ENCODE data around the gene RAB40B.
A peak's percentile ranks its signal among the peaks of the same experiment; 100 is the strongest.

RAB40B gene

DNA sequence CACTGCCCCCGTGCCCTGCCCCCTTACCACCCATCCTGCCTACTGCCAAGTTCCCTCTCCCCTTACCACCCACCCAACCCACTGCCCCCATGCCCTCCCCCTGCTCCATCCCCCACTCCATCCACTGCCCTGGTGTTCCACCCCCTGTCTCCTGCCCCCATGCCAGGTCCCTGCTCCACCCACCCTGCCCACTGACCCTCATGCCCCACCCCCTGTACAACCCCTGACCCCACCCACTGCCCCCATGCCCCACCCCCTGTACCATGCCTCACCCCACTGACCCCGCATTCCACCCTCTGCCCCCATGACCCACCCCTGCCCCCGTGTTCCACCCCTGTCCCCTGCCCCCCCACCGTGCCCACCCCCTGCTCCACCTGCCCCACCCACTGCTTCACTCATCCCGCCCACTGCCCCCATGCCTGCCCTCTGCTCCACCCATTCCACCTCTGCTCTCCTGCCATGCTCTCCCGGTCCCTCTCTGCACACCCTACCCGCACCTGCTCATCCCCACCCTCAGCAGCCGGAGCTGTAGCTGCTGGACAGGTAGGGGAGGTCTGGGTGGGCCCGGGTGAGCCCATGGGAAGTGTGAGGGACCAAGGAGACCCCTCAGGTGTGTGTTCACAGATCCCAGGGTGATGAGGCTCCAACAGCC lies 10.7 kb upstream of the RAB40B start:
- no peaks in the 10 kb centered on the region for H3K9me3 ChIP-seq (ENCODE audit: low read length)
- H3K36me3 ChIP-seq (ENCODE audit: insufficient read depth, low read length), result no peaks in the 10 kb centered on the region
- no peak overlapping the region for H2AFZ ChIP-seq (ENCODE audit: low read depth, low read length)
- H3K27me3 ChIP-seq (ENCODE audit: insufficient read depth, low read length), result no peaks in the 10 kb centered on the region
- H3K4me1 ChIP-seq (ENCODE audit: insufficient read depth, low read length), result peaks cover 3% of the 10 kb centered on the region
- no peak overlapping the region for H3K4me3 ChIP-seq (ENCODE audit: low read length)

DNA sequence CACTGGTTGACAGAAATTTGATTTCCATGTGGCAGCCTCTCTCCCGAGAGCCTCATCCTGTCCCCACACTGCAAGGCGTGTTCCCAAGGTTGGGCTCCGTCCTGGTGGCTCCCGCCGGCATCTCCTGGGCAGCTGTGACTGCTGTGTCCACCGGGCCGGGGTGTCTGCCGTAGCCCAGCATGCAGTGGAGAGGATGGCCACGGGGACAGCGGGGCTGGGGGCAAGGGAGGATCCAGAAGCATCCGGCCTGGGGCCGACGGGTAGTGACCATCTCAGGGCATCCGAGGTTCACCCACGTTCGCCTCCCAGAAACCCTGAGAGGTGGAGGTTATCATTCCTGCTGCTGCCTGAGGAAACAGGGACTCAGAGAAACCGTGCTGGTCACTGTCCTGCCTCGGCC lies 7.3 kb upstream of the RAB40B start:
- H3K4me3 ChIP-seq (ENCODE audit: low read length), result no peak overlapping the region
- peaks cover 3% of the 10 kb centered on the region for H3K4me1 ChIP-seq (ENCODE audit: insufficient read depth, low read length)
- H2AFZ ChIP-seq (ENCODE audit: low read depth, low read length), result no peak overlapping the region
- no peaks in the 10 kb centered on the region for H3K27me3 ChIP-seq (ENCODE audit: insufficient read depth, low read length)
- no peaks in the 10 kb centered on the region for H3K9me3 ChIP-seq (ENCODE audit: low read length)
- no peaks in the 10 kb centered on the region for H3K36me3 ChIP-seq (ENCODE audit: insufficient read depth, low read length)

- H3K4me3 ChIP-seq (ENCODE audit: low read length), result no peak overlapping the region
- H3K27me3 ChIP-seq (ENCODE audit: insufficient read depth, low read length), result no peaks in the 10 kb centered on the region
- H3K36me3 ChIP-seq (ENCODE audit: insufficient read depth, low read length), result no peaks in the 10 kb centered on the region
- no peaks in the 10 kb centered on the region for H3K9me3 ChIP-seq (ENCODE audit: low read length)
- H3K4me1 ChIP-seq (ENCODE audit: insufficient read depth, low read length), result peaks cover 3% of the 10 kb centered on the region
- H2AFZ ChIP-seq (ENCODE audit: low read depth, low read length), result no peak overlapping the region
Measured at GRCh38 chr17:82704886-82705285, 6.4 kb upstream of the RAB40B start.

DNA sequence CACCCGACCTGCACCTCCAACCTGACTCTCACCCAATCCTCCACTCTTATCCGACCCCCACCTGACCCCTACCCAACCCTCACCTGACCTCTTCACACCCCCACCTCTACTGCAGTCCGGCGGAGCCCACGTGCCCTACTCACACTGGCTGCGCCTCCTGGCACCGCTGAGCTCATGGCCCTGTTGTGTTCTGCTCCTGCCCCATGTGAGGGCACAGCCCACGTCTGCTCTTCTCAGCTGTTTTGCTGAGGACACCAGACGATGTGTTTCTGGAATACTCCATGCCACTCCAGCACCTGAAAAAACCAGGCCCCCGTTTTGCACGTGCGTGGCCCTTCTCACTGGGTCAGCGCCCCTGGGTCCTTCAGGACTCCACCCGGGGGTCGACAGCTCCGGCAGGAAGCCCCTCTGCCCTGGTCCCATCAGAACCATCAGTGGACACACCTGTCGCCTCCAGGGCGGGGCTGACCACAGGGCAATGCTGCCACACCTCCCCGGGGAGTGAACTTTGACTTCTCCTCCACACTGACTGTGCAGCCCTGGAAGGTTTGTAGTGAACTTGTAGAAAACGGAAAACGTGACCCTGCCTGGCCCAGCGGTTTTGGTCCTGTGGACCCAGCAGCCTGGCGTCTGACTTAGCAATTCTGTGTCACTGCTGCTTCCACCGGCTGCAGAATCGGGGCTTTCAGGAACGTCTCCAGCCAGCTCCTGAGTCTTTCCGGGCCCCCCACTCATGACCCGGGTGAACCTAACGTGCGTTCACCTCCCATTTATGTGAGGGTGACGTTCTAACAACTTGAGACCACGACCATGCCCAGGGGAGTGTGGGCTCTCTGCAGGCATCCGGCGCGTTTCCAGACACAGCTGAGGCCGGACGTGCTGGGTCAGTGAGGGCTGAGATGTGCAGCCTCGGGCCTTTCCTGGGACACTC lies 5.7 kb upstream of the RAB40B start:
- H3K27me3 ChIP-seq (ENCODE audit: insufficient read depth, low read length), result no peaks in the 10 kb centered on the region

DNA sequence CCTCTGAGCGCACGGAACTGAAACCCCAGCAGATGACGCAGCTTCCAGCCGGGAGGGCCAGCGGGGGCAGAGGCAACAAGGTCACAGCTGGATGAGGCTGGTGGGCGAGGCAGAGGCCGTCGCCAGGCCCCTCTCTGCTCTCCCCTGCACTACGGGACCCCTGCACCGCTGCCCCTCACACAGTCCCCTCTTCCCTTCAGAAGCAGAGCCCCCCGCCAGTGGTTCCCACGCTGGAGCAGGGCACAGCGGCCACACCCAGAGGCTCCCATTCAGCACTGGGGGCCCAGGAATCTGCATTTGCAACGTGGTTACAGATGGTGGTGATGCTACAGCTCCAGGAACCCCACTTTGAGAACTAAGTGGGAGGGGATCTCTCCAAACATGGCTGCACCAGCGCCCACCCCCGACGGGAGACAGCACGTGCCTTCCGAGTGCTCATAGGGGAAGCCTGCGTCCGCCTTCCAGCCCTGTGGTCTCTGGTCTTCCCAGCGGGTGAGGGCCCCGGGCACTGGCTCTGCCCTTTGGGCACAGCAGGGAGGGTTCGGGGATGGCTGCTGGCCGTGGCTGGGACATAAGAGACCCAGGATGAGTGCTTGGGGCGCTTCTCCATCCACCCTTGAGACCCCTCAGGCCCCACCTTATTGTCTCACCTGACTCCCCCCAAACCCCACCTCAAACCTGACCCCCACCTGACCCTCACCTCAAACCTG lies 4.7 kb upstream of the RAB40B start:
- Histone ChIP-seq H3K27me3 (ENCODE audit: insufficient read depth, low read length) (no peaks in the 10 kb centered on the region), H3K9me3 (ENCODE audit: low read length) (no peaks in the 10 kb centered on the region), H3K4me1 (ENCODE audit: insufficient read depth, low read length) (peaks cover 6% of the 10 kb centered on the region), H3K4me3 (ENCODE audit: low read length) (no peak overlapping the region), H3K36me3 (ENCODE audit: insufficient read depth, low read length) (no peaks in the 10 kb centered on the region), H2AFZ (ENCODE audit: low read depth, low read length) (no peak overlapping the region)

More for the DNA sequence above, 5.7 kb upstream of the RAB40B start:
- no peaks in the 10 kb centered on the region for H3K36me3 ChIP-seq (ENCODE audit: insufficient read depth, low read length)
- peaks cover 5% of the 10 kb centered on the region for H3K4me1 ChIP-seq (ENCODE audit: insufficient read depth, low read length)
- H2AFZ ChIP-seq (ENCODE audit: low read depth, low read length), result no peak overlapping the region
- no peaks in the 10 kb centered on the region for H3K9me3 ChIP-seq (ENCODE audit: low read length)
- no peak overlapping the region for H3K4me3 ChIP-seq (ENCODE audit: low read length)

DNA sequence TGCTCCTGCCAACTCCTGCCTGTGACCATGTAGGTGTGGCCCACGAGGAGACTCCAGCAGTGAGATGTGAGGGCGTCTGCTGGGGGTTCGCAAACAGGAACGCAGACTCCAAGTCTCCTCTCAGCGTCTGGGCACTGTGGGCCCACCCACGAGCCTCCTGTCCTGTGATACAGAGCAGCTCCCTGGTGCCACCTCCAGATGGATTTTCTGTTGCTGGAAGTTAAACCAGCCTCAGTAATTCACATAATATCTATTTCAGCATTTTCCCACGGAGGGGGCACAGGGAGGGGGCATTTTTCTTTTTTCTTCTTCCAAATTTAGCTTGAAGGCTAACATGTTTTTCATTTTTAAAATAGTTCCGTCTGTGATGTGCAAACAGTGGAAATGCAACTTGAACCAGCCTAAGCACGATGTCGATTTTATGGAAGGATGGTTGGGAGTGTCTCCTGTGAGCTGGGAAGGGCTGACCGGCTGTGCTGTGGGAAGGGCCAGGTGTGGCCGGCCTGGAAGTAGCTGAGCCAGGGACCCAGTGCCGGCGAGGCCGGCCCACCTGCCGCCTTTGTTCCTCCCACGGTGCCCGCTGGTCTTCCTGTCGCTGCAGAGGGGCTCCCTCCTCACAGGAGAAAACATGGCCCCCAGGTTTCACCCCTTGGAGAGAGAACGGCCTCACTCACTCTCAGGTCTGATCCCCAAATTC lies 3.9 kb upstream of the RAB40B start:
- no peaks in the 10 kb centered on the region for H3K9me3 ChIP-seq (ENCODE audit: low read length)
- no peaks in the 10 kb centered on the region for H3K27me3 ChIP-seq (ENCODE audit: insufficient read depth, low read length)
- no peaks in the 10 kb centered on the region for H3K36me3 ChIP-seq (ENCODE audit: insufficient read depth, low read length)
- no peak overlapping the region for H3K4me3 ChIP-seq (ENCODE audit: low read length)
- H3K4me1 ChIP-seq (ENCODE audit: insufficient read depth, low read length), result peaks cover 6% of the 10 kb centered on the region
- no peak overlapping the region for H2AFZ ChIP-seq (ENCODE audit: low read depth, low read length)

DNA sequence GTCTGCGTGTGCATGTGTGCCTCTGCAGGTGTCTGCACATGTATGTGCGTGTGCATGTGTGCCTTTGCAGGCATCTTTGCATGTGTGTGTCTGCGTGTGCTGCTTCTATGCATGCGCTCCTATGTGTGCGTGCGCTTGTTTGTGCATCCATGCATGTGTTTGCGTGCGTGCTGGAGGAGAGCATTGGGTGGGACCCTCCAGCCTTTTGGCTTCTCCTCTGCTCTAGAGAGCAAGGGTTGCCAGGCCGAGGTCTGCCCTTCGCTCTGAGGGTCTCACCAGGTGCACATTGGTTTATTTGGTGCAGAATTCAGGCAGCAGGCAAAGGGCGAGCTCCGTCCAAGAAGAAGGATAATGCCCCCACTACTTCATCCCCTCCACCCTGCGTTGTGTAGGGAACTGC lies 1.1 kb upstream of the RAB40B start:
- Histone ChIP-seq H3K27me3 (ENCODE audit: insufficient read depth, low read length) (no peaks in the 10 kb centered on the region), H2AFZ (ENCODE audit: low read depth, low read length) (no peak overlapping the region), H3K4me3 (ENCODE audit: low read length) (peak overlapping the region; percentile 70), H3K36me3 (ENCODE audit: insufficient read depth, low read length) (no peaks in the 10 kb centered on the region), H3K9me3 (ENCODE audit: low read length) (peaks cover 5% of the 10 kb centered on the region), H3K4me1 (ENCODE audit: insufficient read depth, low read length) (peaks cover 9% of the 10 kb centered on the region)

DNA sequence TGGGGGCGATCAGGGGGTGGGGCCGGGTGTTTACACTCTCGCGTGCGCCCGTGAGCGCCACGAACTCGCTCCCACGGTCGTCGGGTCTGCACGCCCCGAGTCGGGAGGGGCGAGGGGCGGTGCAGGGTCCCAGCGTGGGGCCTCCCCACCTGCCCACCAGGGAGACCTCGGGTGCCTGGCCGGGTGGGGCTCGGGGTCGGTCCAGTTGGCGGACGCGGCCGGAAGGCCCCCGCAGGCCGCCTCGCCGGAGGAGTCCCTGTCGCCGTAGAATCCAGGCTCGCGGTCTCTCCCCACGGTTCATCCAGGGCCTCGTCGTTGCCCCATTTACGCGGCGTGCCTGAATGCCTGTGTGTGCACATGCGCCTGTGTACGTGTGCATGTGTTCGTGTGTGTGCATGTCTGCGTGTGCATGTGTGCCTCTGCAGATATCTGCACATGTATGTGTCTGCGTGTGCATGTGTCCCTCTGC lies 510 bp upstream of the RAB40B start:
- peaks cover 6% of the 10 kb centered on the region for H3K9me3 ChIP-seq (ENCODE audit: low read length)
- H3K27me3 ChIP-seq (ENCODE audit: insufficient read depth, low read length), result no peaks in the 10 kb centered on the region
- no peak overlapping the region for H2AFZ ChIP-seq (ENCODE audit: low read depth, low read length)
- H3K4me3 ChIP-seq (ENCODE audit: low read length), result peak overlapping the region; percentile 70
- H3K36me3 ChIP-seq (ENCODE audit: insufficient read depth, low read length), result no peaks in the 10 kb centered on the region
- H3K4me1 ChIP-seq (ENCODE audit: insufficient read depth, low read length), result peaks cover 9% of the 10 kb centered on the region

DNA sequence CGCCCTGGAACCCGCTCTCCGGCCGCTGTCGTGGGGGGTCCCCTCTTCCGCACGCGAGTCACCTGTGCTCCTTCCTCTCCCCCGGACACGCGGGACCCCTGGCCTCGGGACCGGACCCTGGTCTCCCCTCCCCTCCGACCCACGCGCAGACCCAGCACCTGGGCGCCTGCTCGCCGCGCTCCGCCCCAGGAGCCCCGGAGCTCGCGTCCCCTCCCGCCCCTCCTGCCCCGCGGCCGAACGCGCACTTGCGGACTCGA lies 762 bp downstream of the RAB40B start:
- H3K36me3 ChIP-seq (ENCODE audit: insufficient read depth, low read length), result no peaks in the 10 kb centered on the region
- peaks cover 6% of the 10 kb centered on the region for H3K9me3 ChIP-seq (ENCODE audit: low read length)
- peak overlapping the region; percentile 44 for H2AFZ ChIP-seq (ENCODE audit: low read depth, low read length)
- H3K4me3 ChIP-seq (ENCODE audit: low read length), result peak overlapping the region; percentile 75
- H3K4me1 ChIP-seq (ENCODE audit: insufficient read depth, low read length), result peaks cover 9% of the 10 kb centered on the region
- no peaks in the 10 kb centered on the region for H3K27me3 ChIP-seq (ENCODE audit: insufficient read depth, low read length)

- Histone ChIP-seq H3K4me1 (ENCODE audit: insufficient read depth, low read length) (peaks cover 9% of the 10 kb centered on the region), H3K36me3 (ENCODE audit: insufficient read depth, low read length) (no peaks in the 10 kb centered on the region), H2AFZ (ENCODE audit: low read depth, low read length) (peak overlapping the region; percentile 44), H3K27me3 (ENCODE audit: insufficient read depth, low read length) (no peaks in the 10 kb centered on the region), H3K4me3 (ENCODE audit: low read length) (peak overlapping the region; percentile 75), H3K9me3 (ENCODE audit: low read length) (peaks cover 6% of the 10 kb centered on the region)
Measured at GRCh38 chr17:82696916-82697807, 1.3 kb downstream of the RAB40B start.

GRCh38 chr17:82696259-82696658 lies 2.2 kb downstream of the RAB40B start:
- no peaks in the 10 kb centered on the region for H3K27me3 ChIP-seq (ENCODE audit: insufficient read depth, low read length)
- no peak overlapping the region for H2AFZ ChIP-seq (ENCODE audit: low read depth, low read length)
- peaks cover 9% of the 10 kb centered on the region for H3K4me1 ChIP-seq (ENCODE audit: insufficient read depth, low read length)
- no peak overlapping the region for H3K4me3 ChIP-seq (ENCODE audit: low read length)
- peaks cover 6% of the 10 kb centered on the region for H3K9me3 ChIP-seq (ENCODE audit: low read length)
- no peaks in the 10 kb centered on the region for H3K36me3 ChIP-seq (ENCODE audit: insufficient read depth, low read length)

DNA sequence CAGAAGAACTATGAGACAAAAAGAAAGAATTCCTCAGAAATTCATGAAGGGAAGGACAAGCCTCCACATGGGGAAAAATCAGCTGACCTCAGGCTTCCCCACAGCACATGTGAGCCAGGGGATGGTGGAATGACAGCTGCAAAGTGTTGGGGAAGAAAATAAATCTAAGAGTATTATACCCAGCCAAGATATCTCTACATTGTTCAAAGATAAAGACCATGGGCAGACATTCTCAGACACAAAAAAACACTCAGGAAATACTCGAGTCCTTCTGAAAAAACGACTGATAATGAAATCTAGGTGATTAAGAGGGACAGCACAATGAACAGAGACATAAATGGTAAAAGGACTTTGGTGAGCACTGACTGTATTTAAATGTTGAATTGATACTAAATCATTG lies 3.9 kb downstream of the RAB40B start:
- Histone ChIP-seq H2AFZ (ENCODE audit: low read depth, low read length) (no peak overlapping the region), H3K36me3 (ENCODE audit: insufficient read depth, low read length) (no peaks in the 10 kb centered on the region), H3K27me3 (ENCODE audit: insufficient read depth, low read length) (no peaks in the 10 kb centered on the region), H3K4me1 (ENCODE audit: insufficient read depth, low read length) (peaks cover 12% of the 10 kb centered on the region), H3K9me3 (ENCODE audit: low read length) (peaks cover 6% of the 10 kb centered on the region), H3K4me3 (ENCODE audit: low read length) (no peak overlapping the region)
